LNCAP (cell line): Measurements from ENCODE around the gene DNAJC8.

Experiments used
- CTCF ChIP-seq: fragments of 450-650 bp; IDR thresholded peaks from 2 replicates; pipeline ENCODE4 v1.5.1; 2017; ENCODE audit warnings: mild to moderate bottlenecking

Gene DNAJC8

GRCh38 chr1:28249013-28249865 lies 16.4 kb upstream of the DNAJC8 start:
- TF ChIP-seq CTCF: no peak

- TF ChIP-seq CTCF: peak; percentile 95
Observed at GRCh38 chr1:28248273-28249012, 15.6 kb upstream of the DNAJC8 start.

- TF ChIP-seq CTCF: no peak
Observed at GRCh38 chr1:28247612-28248272, 14.9 kb upstream of the DNAJC8 start.

GRCh38 chr1:28246427-28246832 lies 13.6 kb upstream of the DNAJC8 start:
- TF ChIP-seq CTCF: no peak

GRCh38 chr1:28244549-28245251 lies 11.9 kb upstream of the DNAJC8 start:
- no peak for TF ChIP-seq CTCF

GRCh38 chr1:28243685-28244311 lies 11.0 kb upstream of the DNAJC8 start:
- TF ChIP-seq CTCF: no peak
